Keratinocyte (primary cell): Measurements from ENCODE around the gene TBC1D20. TPM values are rescaled to one million over a fixed set of nuclear protein-coding genes. Genes with fewer than 3 reads are reported as not detected.

Experiments used
- DNase-seq: peaks from one replicate; pipeline ENCODE4 v3.0.0-alpha.2; 2011; ENCODE audit warnings: low read depth, missing footprints, low spot score
- FAIRE-seq: peaks from 2 replicates; lab custom pipeline; 2011; peaks lifted over from hg19 to GRCh38; lab: Jason Lieb, UNC
- H2AFZ ChIP-seq: 2 replicates; pipeline ENCODE4 v1.6.0; 2012; ENCODE audit warnings: low read length, control low read depth, inconsistent platforms; ENCODE audit not compliant: control insufficient read depth
- H3K27ac ChIP-seq: 2 replicates; pipeline ENCODE4 v1.5.1; 2011; ENCODE audit warnings: low read length; ENCODE audit not compliant: control insufficient read depth, insufficient read depth
- H3K27me3 ChIP-seq: 3 replicates; pipeline ENCODE4 v1.6.0; 2011; ENCODE audit warnings: low read length; ENCODE audit not compliant: control insufficient read depth, insufficient read depth; ENCODE audit errors: extremely low read depth
- H3K36me3 ChIP-seq, 2 experiments: 2 replicates in 1 of 2; 3 replicates in 1 of 2; pipeline ENCODE4 v1.5.1; 2011; ENCODE audit warnings: low read length in 2 of 2, mild to moderate bottlenecking in 1 of 2; ENCODE audit not compliant: control insufficient read depth in 2 of 2, insufficient read depth in 2 of 2; ENCODE audit errors: extremely low read depth in 1 of 2
- H3K4me1 ChIP-seq: 3 replicates; pipeline ENCODE4 v1.5.1; 2011; ENCODE audit warnings: low read length; ENCODE audit not compliant: control insufficient read depth, insufficient read depth; ENCODE audit errors: extremely low read depth
- H3K4me2 ChIP-seq: 3 replicates; pipeline ENCODE4 v1.6.0; 2011; ENCODE audit warnings: low read depth, low read length; ENCODE audit not compliant: control insufficient read depth, insufficient read depth; ENCODE audit errors: extremely low read depth
- H3K4me3 ChIP-seq, 3 experiments: fragments of 200-600 bp in 1 of 3; sonication (generic) in 1 of 3; 2 replicates in 2 of 3; 3 replicates in 1 of 3; pipeline ENCODE4 v1.5.1; 2011 to 2016; ENCODE audit warnings: low read length in 3 of 3, mild to moderate bottlenecking in 3 of 3, control low read depth in 2 of 3, inconsistent platforms in 1 of 3, low read depth in 1 of 3, mixed read lengths in 1 of 3, mixed run types in 1 of 3, moderate library complexity in 1 of 3; ENCODE audit not compliant: control insufficient read depth in 2 of 3, insufficient read depth in 2 of 3; ENCODE audit errors: extremely low read depth in 1 of 3
- H3K79me2 ChIP-seq: 2 replicates; pipeline ENCODE4 v1.6.0; 2012; ENCODE audit warnings: low read length; ENCODE audit not compliant: control insufficient read depth, insufficient read depth
- H3K9ac ChIP-seq: 3 replicates; pipeline ENCODE4 v1.6.0; 2011; ENCODE audit warnings: low read length; ENCODE audit not compliant: control insufficient read depth, insufficient read depth; ENCODE audit errors: extremely low read depth
- H3K9me1 ChIP-seq: 3 replicates; pipeline ENCODE4 v1.6.0; 2011; ENCODE audit warnings: low read length; ENCODE audit not compliant: control insufficient read depth, insufficient read depth; ENCODE audit errors: extremely low read depth
- H3K9me3 ChIP-seq: 2 replicates; pipeline ENCODE4 v1.5.1; 2012; ENCODE audit warnings: low read depth, low read length; ENCODE audit not compliant: control insufficient read depth
- H4K20me1 ChIP-seq: 3 replicates; pipeline ENCODE4 v1.6.0; 2011; ENCODE audit warnings: low read length; ENCODE audit not compliant: control insufficient read depth, insufficient read depth; ENCODE audit errors: extremely low read depth
- CTCF ChIP-seq, 3 experiments: IDR thresholded peaks in 1 of 3; conservative IDR thresholded peaks in 1 of 3; optimal IDR thresholded peaks in 1 of 3; 2 replicates in 2 of 3; 3 replicates in 1 of 3; pipeline versions ENCODE3 to v1.5.1; 2011; ENCODE audit warnings: low read length in 3 of 3, mild to moderate bottlenecking in 3 of 3, moderate library complexity in 2 of 3, control low read depth in 1 of 3, inconsistent platforms in 1 of 3; ENCODE audit not compliant: insufficient read depth in 2 of 3; ENCODE audit errors: extremely low read depth in 1 of 3
- EZH2 ChIP-seq: IDR thresholded peaks from one replicate; pipeline ENCODE4 v1.6.1; 2012; ENCODE audit warnings: inconsistent platforms, mild to moderate bottlenecking, low read length, moderate library complexity
- dilution Hi-C: fragments of 300-500 bp; cut with MboI; formaldehyde crosslinking; loops from one replicate; pipeline ENCODE4 v1.7.0; 2020; ENCODE audit warnings: low sequenced_read_pairs; ENCODE audit not compliant: extremely low pct_ligation_motif_present
- polyA plus RNA-seq, 5 experiments: library from polyadenylated mRNA; depleted of rRNA in 3 of 5; stranded (reverse) in 3 of 5; stranded (forward) in 1 of 5; unstranded in 1 of 5; fragments of >200 nt; gene quantifications; 1 replicate in 1 of 5; 2 replicates in 3 of 5; 3 replicates in 1 of 5; pipeline versions ENCODE4 v1.2.1 to v1.2.3, GENCODE V29; 2011 to 2012; ENCODE audit warnings: missing spikeins in 2 of 5, low read depth in 1 of 5, low replicate concordance in 1 of 5

Gene TBC1D20
- polyA plus RNA-seq, 1 donor (not counting 4 experiments of a cell fraction or from before 2014, with no cell fraction given), result 24.5 TPM

- Histone ChIP-seq H3K4me3 (peak overlapping the region; percentile 79 to 93 (median 91)), H3K4me2 (peak overlapping the region; percentile 81), H3K4me1 (peaks cover 21% of the 10 kb centered on the region), H4K20me1 (peaks cover 3% of the 10 kb centered on the region), H3K36me3 (no peaks in the 10 kb centered on the region), H3K9me1 (peaks cover 2% of the 10 kb centered on the region), H3K79me2 (peaks cover 51% of the 10 kb centered on the region), H2AFZ (peak overlapping the region; percentile 46), H3K9me3 (no peaks in the 10 kb centered on the region), H3K27me3 (no peaks in the 10 kb centered on the region), H3K9ac (peak overlapping the region; percentile 89), H3K27ac (peak overlapping the region; percentile 82)
- DNase-seq (no peak), FAIRE-seq (no peak)
- dilution Hi-C loops, result no loop called here
- no peak for TF ChIP-seq EZH2
- no peak for TF ChIP-seq CTCF (optimal IDR thresholded peaks at IDR 0.05 in 1 of 3, IDR thresholded peaks at IDR 0.05 in 1 of 3, conservative IDR thresholded peaks at IDR 0.05 in 1 of 3; ENCODE audit: extremely low read depth in 1 of 3, insufficient read depth in 2 of 3, low read length in 3 of 3)
Measured at GRCh38 chr20:461254-462198, 807 bp downstream of the TBC1D20 start.

- Histone ChIP-seq H3K27ac (peak overlapping the region; percentile 82), H3K4me1 (peaks cover 21% of the 10 kb centered on the region), H3K36me3 (no peaks in the 10 kb centered on the region), H3K79me2 (peaks cover 59% of the 10 kb centered on the region), H3K4me3 (peak overlapping the region in 2 of 3 experiments; percentile 79 to 93), H3K9me1 (peaks cover 2% of the 10 kb centered on the region), H2AFZ (no peak overlapping the region), H3K27me3 (no peaks in the 10 kb centered on the region), H3K4me2 (peak overlapping the region; percentile 81), H4K20me1 (peaks cover 3% of the 10 kb centered on the region), H3K9ac (peak overlapping the region; percentile 24), H3K9me3 (no peaks in the 10 kb centered on the region)
- FAIRE-seq (peak; percentile 73), DNase-seq (no peak)
- TF ChIP-seq EZH2 (no peak), CTCF (optimal IDR thresholded peaks at IDR 0.05 in 1 of 3, IDR thresholded peaks at IDR 0.05 in 1 of 3, conservative IDR thresholded peaks at IDR 0.05 in 1 of 3; ENCODE audit: extremely low read depth in 1 of 3, insufficient read depth in 2 of 3, low read length in 3 of 3) (no peak)
- dilution Hi-C loops, result no loop called here
Measured at GRCh38 chr20:460707-461106, 1.6 kb downstream of the TBC1D20 start.
